HL-60 (cell line): ENCODE data around the gene DNAJC1.

Experiments used
- DNase-seq, 2 experiments: peaks; one replicate each; pipeline ENCODE4 v3.0.0-alpha.2; 2010 to 2020; ENCODE audit warnings: low read depth in 1 of 2, low spot score in 1 of 2
- H3K27ac ChIP-seq: fragments of 250-450 bp; sonication (Bioruptor Pico); replicated peaks from 2 replicates; pipeline ENCODE4 v1.5.1; 2020; ENCODE audit warnings: mild to moderate bottlenecking, moderate library complexity
- H3K27me3 ChIP-seq: fragments of 250-450 bp; sonication (Bioruptor Pico); 2 replicates; pipeline ENCODE4 v1.5.1; 2021; ENCODE audit warnings: mild to moderate bottlenecking, moderate library complexity; ENCODE audit not compliant: insufficient read depth, poor library complexity, severe bottlenecking
- H3K4me3 ChIP-seq: replicated peaks from 2 replicates; pipeline ENCODE4 v1.5.1; 2011; ENCODE audit warnings: mild to moderate bottlenecking, control low read depth, low read length; ENCODE audit not compliant: insufficient read depth
- CTCF ChIP-seq: IDR thresholded peaks from one replicate; pipeline ENCODE4 v1.5.1; 2011; ENCODE audit warnings: low read length, control low read depth, inconsistent platforms; ENCODE audit not compliant: insufficient read depth
- GABPA ChIP-seq: IDR thresholded peaks from 2 replicates; pipeline ENCODE4 v1.6.1; 2012; ENCODE audit warnings: low read depth
- POLR2AphosphoS5 ChIP-seq: IDR thresholded peaks from 2 replicates; pipeline ENCODE4 v1.6.1; 2012; ENCODE audit warnings: low read depth
- REST ChIP-seq: IDR thresholded peaks from 2 replicates; pipeline ENCODE4 v1.6.1; 2012; ENCODE audit warnings: low read depth; ENCODE audit not compliant: insufficient replicate concordance
- SPI1 ChIP-seq: IDR thresholded peaks from 2 replicates; pipeline ENCODE4 v1.6.1; 2012; ENCODE audit warnings: low read depth, mild to moderate bottlenecking, borderline replicate concordance

DNAJC1 gene

GRCh38 chr10:21758696-21759095 is 244.8 kb downstream of the DNAJC1 start:
- no peak for TF ChIP-seq POLR2AphosphoS5
- no peak for TF ChIP-seq SPI1
- TF ChIP-seq CTCF: no peak
- TF ChIP-seq REST: no peak
- no peak for TF ChIP-seq GABPA
- DNase-seq: no peak
- Histone ChIP-seq H3K27ac (no peak overlapping the region), H3K27me3 (no peaks in the 10 kb centered on the region), H3K4me3 (no peak overlapping the region)

GRCh38 chr10:21758239-21758638 is 245.3 kb downstream of the DNAJC1 start:
- Histone ChIP-seq H3K4me3 (no peak overlapping the region), H3K27me3 (no peaks in the 10 kb centered on the region), H3K27ac (no peak overlapping the region)
- TF ChIP-seq CTCF (no peak), GABPA (no peak), POLR2AphosphoS5 (no peak), REST (no peak), SPI1 (no peak)
- no peak for DNase-seq

- no peak overlapping the region for H3K27ac ChIP-seq
- TF ChIP-seq CTCF (no peak), SPI1 (no peak), POLR2AphosphoS5 (no peak), GABPA (no peak), REST (no peak)
- no peak for DNase-seq
- no peak overlapping the region for H3K4me3 ChIP-seq
- no peaks in the 10 kb centered on the region for H3K27me3 ChIP-seq
Measured at GRCh38 chr10:21757185-21757901, 246.2 kb downstream of the DNAJC1 start.
